Measurements from ENCODE around the gene ADGRD2.

- no peak for TF ChIP-seq CTCF (IDR thresholded peaks at IDR 0.05)
- TF ChIP-seq POLR2A (IDR thresholded peaks at IDR 0.05) = no peak
Observed at GRCh38 chr9:124479947-124480620, 29.8 kb downstream of the ADGRD2 start.

Data from thyroid gland (tissue), 4 donors.